Measurements from ENCODE around the gene UBE2S.
"Not testable (repeated sequence)": the region's sequence is repeated elsewhere in the genome, so short reads cannot be mapped to it uniquely, and the experiment has no call there.

The UBE2S gene

GRCh38 chr19:55440411-55441105 lies 33.0 kb upstream of the UBE2S start:
- DNase-seq (ENCODE audit: low spot score), result peak; percentile 77

- no peak for DNase-seq (ENCODE audit: low spot score)
Measured at GRCh38 chr19:55439052-55439451, 31.5 kb upstream of the UBE2S start.

GRCh38 chr19:55437410-55437809 lies 29.8 kb upstream of the UBE2S start:
- DNase-seq (ENCODE audit: low spot score), result no peak

- no peak for DNase-seq (ENCODE audit: low spot score)
Measured at GRCh38 chr19:55436847-55437246, 29.3 kb upstream of the UBE2S start.

- DNase-seq (ENCODE audit: low spot score), result no peak
Measured at GRCh38 chr19:55435020-55435419, 27.4 kb upstream of the UBE2S start.

- DNase-seq (ENCODE audit: low spot score), result no peak
Measured at GRCh38 chr19:55434356-55434919, 26.9 kb upstream of the UBE2S start.

- peak; percentile 45 for DNase-seq (ENCODE audit: low spot score)
Measured at GRCh38 chr19:55433292-55433691, 25.7 kb upstream of the UBE2S start.

GRCh38 chr19:55432241-55432959 lies 24.8 kb upstream of the UBE2S start:
- DNase-seq (ENCODE audit: low spot score), result no peak

- no peak for DNase-seq (ENCODE audit: low spot score)
Measured at GRCh38 chr19:55431183-55431582, 23.6 kb upstream of the UBE2S start.

GRCh38 chr19:55426042-55426441 lies 18.5 kb upstream of the UBE2S start:
- DNase-seq (ENCODE audit: low spot score), result no peak

GRCh38 chr19:55424518-55424917 lies 16.9 kb upstream of the UBE2S start:
- DNase-seq (ENCODE audit: low spot score), result no peak

GRCh38 chr19:55423225-55424005 lies 15.8 kb upstream of the UBE2S start:
- no peak for DNase-seq (ENCODE audit: low spot score)

GRCh38 chr19:55421281-55421680 lies 13.7 kb upstream of the UBE2S start:
- not testable (repeated sequence) for DNase-seq (ENCODE audit: low spot score)

- DNase-seq (ENCODE audit: low spot score), result no peak
Measured at GRCh38 chr19:55419624-55420236, 12.1 kb upstream of the UBE2S start.

- DNase-seq (ENCODE audit: low spot score), result no peak
Measured at GRCh38 chr19:55419103-55419502, 11.5 kb upstream of the UBE2S start.

GRCh38 chr19:55418185-55418584 lies 10.6 kb upstream of the UBE2S start:
- peak; percentile 86 for DNase-seq (ENCODE audit: low spot score)

- no peak for DNase-seq (ENCODE audit: low spot score)
Measured at GRCh38 chr19:55410168-55410567, 2.6 kb upstream of the UBE2S start.

- DNase-seq (ENCODE audit: low spot score), result not testable (repeated sequence)
Measured at GRCh38 chr19:55409179-55409578, 1.6 kb upstream of the UBE2S start.

GRCh38 chr19:55408533-55408872 lies 915 bp upstream of the UBE2S start:
- no peak for DNase-seq (ENCODE audit: low spot score)

- peak; percentile 99 for DNase-seq (ENCODE audit: low spot score)
Measured at GRCh38 chr19:55407800-55408532, 378 bp upstream of the UBE2S start.

- DNase-seq (ENCODE audit: low spot score), result peak; percentile 65
Measured at GRCh38 chr19:55406826-55407549, 600 bp downstream of the UBE2S start.

Data from D341Med (cell line).